Activated naive CD4-positive, alpha-beta T cell treated with anti-CD3 and anti-CD28 coated beads, Interleukin-2, amount 50 U/mL, for 16 hours (primary cell): ENCODE measurements around the gene GIT2.

Experiments
- DNase-seq: peaks from one replicate; pipeline ENCODE4 v3.0.0-alpha.2; 2020

Gene GIT2, protein sequence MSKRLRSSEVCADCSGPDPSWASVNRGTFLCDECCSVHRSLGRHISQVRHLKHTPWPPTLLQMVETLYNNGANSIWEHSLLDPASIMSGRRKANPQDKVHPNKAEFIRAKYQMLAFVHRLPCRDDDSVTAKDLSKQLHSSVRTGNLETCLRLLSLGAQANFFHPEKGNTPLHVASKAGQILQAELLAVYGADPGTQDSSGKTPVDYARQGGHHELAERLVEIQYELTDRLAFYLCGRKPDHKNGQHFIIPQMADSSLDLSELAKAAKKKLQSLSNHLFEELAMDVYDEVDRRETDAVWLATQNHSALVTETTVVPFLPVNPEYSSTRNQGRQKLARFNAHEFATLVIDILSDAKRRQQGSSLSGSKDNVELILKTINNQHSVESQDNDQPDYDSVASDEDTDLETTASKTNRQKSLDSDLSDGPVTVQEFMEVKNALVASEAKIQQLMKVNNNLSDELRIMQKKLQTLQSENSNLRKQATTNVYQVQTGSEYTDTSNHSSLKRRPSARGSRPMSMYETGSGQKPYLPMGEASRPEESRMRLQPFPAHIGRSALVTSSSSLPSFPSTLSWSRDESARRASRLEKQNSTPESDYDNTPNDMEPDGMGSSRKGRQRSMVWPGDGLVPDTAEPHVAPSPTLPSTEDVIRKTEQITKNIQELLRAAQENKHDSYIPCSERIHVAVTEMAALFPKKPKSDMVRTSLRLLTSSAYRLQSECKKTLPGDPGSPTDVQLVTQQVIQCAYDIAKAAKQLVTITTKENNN

DNA sequence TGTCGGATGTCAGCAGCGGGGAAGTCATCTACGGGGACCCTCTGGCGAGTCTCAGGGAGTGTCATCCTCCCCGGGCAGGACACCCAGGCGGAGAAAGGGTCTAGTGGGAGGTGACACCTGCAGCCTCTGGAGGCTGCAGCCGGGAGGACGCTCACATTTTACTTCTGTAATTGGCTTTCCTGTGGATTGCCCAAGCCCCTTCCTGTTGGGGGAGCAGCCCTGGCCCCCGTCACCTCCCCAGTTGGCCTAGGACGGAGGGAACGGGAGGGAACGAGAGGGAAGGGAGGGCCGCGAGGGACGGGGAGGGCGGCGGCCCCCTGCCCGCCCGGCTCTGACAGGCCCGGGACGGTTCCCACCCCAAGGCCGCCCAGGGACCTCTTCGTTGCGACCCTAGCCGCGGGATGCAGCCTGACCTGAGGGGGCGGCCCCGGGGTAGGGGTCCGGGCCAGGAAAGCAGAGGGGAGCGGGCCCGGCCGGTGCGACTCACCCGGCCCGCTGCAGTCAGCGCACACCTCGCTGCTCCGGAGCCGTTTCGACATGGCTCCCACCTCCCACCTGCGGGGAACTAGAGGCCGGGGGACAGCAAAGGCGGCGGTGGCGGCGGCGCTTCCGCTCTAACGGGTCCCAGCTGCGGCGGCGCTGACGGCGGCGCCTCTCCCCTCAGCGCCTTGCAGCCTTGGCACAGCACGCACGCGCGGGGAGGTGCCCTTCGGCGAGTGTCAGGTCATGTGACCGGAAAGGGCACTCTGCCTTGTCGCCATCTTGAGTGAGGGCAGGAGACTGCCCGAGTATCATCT is at the start of gene GIT2:
Gene GIT2 (minus strand): TSS at position 683 of the 797 bp plus-strand sequence. CDS start 144 bp downstream, at position 539.
- peak; percentile 95 for DNase-seq

DNA sequence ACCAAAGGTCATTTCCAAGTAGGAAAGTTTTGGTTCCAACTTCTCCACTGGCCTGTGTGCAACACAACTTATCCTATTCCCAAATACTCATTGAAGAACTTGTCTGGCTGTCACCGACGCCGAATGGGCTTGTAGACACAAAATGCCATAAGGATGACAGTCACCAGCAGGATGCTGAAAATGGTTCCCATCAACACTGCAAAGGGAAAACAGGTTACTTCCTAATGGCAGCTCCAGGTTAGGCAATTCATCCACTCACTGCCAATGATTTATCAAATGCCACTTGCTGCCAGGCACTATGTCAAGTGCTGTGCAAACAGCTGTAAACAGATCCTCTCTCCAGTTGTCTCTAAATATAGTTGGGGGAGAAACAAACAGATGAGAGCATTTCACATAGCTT is 46.1 kb upstream of the GIT2 start:
- DNase-seq, result no peak

DNA sequence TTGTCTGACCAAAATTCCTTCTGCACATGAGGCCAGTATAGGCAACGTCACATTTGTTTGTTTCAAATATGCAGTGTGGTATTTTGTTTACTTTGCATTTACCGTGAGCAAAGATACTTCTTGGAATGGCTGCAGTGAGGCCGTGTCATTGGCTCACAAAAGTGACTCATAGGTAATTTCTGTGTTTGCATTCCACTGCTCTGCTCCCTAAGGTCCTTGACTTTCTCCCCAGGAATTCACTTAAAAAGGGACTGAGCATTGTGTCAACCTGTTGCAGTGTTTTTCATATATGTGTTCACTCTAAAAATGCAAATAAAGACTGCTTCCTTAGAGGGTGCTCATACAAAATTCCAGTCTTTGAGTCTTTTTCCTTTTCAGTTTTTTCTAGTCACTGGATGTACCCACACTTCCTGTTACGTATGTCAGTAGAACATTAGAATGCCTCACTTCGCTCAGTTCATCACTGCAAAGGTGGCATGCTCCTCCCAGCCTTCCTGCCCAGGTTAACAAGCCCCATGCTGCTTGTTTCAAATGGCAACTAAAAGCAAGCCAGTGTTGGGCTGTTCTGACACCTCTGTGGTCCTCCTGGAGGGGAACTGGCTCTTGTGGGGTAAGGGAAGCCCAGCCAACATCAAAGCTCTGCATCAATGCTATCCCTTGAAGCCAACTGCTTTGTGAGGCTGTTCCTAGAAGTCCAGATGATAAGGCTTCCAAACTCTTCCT is 43.1 kb upstream of the GIT2 start:
- DNase-seq, result peak; percentile 17

DNA sequence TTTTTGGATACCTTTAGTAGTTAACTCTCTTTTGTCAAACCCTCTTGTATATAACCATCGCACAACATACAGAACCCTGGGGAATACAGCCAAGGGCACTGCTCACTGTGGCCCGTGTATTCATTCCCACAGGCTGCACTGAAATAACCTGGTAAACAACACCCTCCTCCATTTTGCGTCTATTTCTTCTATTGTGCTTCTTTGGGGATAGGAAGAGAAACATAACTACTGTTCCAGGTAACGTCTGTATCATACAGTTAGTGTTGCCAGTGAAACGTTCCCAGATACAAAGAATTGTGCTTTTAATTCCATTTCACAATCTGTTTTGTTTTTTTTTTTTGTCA is 42.5 kb upstream of the GIT2 start:
- no peak for DNase-seq

DNA sequence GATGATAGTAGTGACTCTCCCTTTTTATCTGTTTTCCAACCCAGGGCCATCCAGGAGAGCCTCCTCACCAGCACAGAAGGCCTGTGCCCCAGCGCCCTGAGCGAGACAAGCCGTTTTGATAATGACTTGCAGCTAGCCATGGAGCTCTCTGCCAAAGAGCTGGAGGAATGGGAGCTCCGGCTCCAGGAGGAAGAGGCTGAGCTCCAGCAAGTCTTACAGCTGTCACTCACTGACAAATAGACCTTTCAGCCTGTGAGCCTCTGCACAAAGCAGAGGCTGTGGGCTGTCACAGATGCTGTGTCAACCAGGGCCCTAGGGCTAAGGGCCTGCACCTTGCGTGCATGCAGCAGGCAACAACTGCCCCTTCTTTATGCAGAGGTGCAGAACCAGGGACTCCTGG is 41.1 kb upstream of the GIT2 start:
- no peak for DNase-seq

- DNase-seq, result no peak
Measured at GRCh38 chr12:110035534-110036104, 39.5 kb upstream of the GIT2 start.

GRCh38 chr12:110033888-110034287 is 37.7 kb upstream of the GIT2 start:
- no peak for DNase-seq

- no peak for DNase-seq
Measured at GRCh38 chr12:110029290-110029815, 33.2 kb upstream of the GIT2 start.

GRCh38 chr12:110028323-110028722 is 32.2 kb upstream of the GIT2 start:
- DNase-seq, result no peak

DNA sequence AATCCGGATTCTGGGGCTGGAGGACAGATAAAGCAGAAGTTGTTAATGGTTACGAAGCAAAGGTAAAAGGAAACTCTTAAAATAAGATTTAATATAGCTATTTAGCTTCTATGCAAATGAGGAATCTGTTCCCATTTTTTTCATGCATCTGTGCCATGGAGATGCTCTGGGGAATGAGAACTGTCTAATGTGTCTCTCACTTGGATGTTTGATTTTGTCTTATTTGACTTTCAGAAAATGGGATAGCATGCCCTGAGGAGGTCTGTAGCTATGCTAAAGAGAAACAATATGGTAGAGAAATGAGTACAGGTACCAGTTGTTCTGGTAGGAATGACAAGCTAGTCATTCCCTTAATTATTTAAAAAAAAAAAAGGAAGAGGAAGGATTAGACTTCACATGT is 27.9 kb upstream of the GIT2 start:
- DNase-seq, result no peak

- no peak for DNase-seq
Measured at GRCh38 chr12:110023059-110023980, 27.2 kb upstream of the GIT2 start.

- no peak for DNase-seq
Measured at GRCh38 chr12:110020956-110021355, 24.8 kb upstream of the GIT2 start.

GRCh38 chr12:110015132-110015531 is 19.0 kb upstream of the GIT2 start:
- no peak for DNase-seq

GRCh38 chr12:110012659-110013058 is 16.5 kb upstream of the GIT2 start:
- DNase-seq, result no peak

DNA sequence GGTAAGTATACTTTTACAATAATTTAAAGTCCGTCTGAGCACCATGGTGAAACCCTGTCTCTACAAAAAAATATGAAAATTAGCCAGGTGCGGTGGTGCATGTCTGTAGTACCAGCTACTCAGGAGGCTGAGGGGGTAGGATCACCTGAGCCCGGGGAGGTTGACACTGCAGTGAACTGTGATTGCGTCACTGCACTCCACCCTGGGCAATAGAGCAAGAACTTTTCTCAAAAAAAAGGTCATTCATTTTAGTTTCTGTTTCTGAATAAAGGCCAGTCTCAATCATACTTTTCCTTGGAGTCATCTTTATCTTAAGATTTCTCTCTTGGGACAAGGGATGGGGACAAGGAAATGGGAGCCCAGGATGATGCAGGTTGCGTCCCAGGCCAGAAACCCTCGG is 16.0 kb upstream of the GIT2 start:
- no peak for DNase-seq

DNA sequence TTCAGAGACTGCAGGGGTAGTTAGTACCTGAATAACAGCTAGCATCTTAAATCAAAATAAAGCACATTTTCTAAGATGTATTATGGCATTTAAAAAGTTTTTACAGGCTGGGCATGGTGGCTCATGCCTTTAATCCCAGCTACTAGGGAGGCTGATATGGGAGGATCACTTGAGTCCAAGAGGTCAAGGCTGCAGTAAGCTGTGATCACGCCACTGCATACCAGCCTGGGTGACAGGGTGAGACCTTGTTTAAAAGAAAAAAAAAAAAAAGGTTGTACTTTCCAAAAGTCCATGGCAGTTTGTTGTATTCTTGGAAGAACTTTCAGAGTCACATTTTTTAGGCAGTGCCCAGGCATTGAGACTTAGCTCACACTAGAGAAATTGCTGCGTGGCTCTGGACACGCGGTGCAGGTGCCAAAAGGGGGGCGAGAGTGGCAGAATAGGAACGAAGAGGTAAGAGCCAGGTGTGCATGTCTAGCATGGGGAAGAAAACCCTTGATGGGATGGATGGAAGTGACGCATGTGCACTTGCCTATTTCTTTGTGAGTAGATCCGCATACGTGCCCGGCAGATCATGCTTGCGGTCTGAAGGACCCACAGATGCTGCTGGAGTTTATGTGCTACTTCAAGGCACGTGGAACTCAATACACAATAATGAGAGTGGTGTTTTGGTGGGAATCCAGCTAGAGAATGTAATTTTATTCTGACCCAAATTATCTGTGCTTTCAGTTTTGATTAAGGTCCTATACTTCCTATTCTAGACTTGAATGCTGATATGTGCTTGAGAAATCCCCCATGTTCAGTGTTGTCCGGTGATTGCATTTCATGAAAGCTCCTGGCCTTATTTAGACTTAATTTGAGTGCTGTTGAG is 14.9 kb upstream of the GIT2 start:
- DNase-seq, result no peak

GRCh38 chr12:110008681-110009398 is 12.7 kb upstream of the GIT2 start:
- DNase-seq, result peak; percentile 26

GRCh38 chr12:110007881-110008280 is 11.7 kb upstream of the GIT2 start:
- DNase-seq, result no peak

DNA sequence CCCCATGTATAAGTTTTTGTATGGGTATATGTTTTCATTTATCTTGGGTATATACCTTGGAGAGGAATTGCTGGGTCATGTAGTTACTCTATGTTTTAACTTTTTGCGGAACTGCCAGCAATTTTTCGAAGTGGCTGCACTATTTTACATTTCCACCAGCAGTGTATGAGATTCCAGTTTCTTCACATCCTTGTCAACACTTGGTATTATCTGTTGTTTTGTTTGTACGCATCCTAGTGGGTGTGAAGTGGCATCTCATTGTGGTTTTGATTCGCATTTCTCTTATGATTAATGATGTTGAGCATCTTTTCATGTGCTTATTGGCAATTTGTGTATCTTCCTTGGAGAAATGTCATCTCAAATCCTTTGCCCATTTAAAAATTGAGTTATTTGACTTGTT is 9.9 kb upstream of the GIT2 start:
- DNase-seq, result no peak
